NCI-H2196 treated with DMSO at 0.1 percent for 48 hours (cell line): ENCODE data around the gene RASSF5.

ENCODE experiments used
- DNase-seq: peaks from one replicate; lab custom pipeline; 2025; ENCODE audit not compliant: unreplicated experiment; lab: John Stamatoyannopoulos, UW

RASSF5 gene

GRCh38 chr1:206583707-206584648 lies 76.6 kb downstream of the RASSF5 start:
- DNase-seq, result peak; percentile 20

GRCh38 chr1:206584683-206585082 lies 77.4 kb downstream of the RASSF5 start:
- DNase-seq, result no peak

DNA sequence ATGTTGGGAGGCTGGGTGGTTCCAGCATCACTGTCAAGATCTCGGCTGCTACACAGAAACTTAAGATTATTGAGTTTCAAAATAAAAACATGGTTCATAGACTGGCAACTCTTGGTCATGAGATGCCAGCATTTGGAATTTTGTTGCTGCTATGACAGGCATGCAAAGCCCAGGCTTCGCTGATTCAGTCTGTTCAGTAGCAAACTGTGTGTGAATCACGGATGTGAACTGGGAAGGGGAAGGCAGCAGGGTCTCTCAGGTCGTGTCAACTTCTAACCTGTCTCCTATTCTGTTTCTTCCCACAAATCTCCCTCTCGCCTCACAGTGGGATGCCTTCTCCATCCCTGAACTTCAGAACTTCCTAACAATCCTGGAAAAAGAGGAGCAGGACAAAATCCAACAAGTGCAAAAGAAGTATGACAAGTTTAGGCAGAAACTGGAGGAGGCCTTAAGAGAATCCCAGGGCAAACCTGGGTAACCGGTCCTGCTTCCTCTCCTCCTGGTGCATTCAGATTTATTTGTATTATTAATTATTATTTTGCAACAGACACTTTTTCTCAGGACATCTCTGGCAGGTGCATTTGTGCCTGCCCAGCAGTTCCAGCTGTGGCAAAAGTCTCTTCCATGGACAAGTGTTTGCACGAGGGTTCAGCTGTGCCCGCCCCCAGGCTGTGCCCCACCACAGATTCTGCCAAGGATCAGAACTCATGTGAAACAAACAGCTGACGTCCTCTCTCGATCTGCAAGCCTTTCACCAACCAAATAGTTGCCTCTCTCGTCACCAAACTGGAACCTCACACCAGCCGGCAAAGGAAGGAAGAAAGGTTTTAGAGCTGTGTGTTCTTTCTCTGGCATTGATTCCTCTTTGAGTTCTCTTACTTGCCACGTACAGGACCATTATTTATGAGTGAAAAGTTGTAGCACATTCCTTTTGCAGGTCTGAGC lies 79.4 kb downstream of the RASSF5 start:
- DNase-seq, result no peak

GRCh38 chr1:206587904-206588303 lies 80.6 kb downstream of the RASSF5 start:
- no peak for DNase-seq

DNA sequence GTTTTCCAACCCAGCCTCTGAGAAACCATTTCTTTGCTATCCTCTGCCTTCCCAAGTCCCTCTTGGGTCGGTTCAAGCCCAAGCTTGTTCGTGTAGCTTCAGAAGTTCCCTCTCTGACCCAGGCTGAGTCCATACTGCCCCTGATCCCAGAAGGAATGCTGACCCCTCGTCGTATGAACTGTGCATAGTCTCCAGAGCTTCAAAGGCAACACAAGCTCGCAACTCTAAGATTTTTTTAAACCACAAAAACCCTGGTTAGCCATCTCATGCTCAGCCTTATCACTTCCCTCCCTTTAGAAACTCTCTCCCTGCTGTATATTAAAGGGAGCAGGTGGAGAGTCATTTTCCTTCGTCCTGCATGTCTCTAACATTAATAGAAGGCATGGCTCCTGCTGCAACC lies 81.2 kb downstream of the RASSF5 start:
- DNase-seq, result no peak

GRCh38 chr1:206589206-206589605 lies 81.9 kb downstream of the RASSF5 start:
- no peak for DNase-seq

GRCh38 chr1:206590025-206590758 lies 82.9 kb downstream of the RASSF5 start:
- no peak for DNase-seq

DNA sequence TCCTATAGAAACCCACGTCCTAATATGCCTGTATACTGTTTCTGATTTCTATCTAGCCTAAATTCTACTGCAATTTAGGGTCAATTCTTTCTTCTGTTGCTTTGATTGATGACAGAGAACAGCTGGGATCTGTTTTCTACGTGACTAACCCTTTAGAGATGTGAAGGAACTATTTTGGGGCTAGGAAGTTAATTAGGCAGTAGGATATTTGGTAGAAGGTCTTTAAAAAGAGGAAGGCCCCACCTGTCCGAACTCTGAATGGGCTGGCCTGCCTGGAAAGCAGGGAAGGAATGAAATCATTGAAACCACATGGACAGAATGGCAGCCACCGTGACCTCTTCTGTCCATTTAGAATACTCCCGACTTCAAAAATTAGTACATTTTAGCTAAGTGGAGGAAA lies 83.9 kb downstream of the RASSF5 start:
- DNase-seq, result no peak

- no peak for DNase-seq
Observed at GRCh38 chr1:206591696-206592095, 84.4 kb downstream of the RASSF5 start.

DNA sequence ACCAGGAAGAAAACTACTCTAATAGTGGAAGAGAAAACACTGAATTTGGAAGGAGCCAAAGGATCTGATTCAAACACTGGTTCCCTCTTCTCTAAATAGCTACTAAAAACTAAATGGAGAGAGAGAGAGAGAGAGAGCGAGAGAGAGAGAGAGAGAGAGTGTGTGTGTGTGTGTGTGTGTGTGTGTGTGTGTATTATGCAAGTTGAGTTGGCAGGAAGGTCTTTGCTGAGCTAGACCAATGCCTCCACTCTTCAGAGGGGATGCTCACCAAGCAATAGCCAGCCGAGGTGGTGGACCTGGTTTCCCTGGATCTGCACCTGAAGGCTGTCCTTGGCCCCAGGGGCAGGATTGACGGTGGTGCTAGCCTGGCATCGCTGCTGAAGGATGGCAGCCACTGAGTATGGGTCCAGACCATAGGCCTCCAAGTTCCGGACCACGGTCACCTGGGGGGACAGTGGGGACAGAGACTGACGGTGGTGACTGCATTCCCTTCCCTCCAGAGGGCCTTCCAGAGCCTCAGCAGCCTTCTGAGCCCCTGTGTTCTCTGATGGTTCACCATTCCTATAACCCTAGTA lies 86.1 kb downstream of the RASSF5 start:
- no peak for DNase-seq

- DNase-seq, result no peak
Observed at GRCh38 chr1:206595581-206596318, 88.4 kb downstream of the RASSF5 start.

DNA sequence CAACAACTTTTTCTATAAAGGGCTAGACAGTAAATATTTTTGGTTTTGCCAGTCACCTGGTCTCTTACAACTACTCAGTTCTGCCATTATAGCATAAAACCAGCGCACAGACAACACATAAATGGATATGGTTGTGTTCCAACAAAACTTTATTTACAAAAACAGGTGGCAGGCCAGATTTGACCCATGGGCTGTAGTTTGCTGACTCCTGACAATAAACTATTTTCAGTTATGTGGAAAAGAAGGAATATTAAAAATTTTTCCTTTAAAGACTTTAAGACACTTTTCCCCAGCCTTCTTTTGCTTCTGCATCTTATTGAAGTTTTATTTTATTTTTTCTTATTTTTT lies 89.0 kb downstream of the RASSF5 start:
- no peak for DNase-seq

DNA sequence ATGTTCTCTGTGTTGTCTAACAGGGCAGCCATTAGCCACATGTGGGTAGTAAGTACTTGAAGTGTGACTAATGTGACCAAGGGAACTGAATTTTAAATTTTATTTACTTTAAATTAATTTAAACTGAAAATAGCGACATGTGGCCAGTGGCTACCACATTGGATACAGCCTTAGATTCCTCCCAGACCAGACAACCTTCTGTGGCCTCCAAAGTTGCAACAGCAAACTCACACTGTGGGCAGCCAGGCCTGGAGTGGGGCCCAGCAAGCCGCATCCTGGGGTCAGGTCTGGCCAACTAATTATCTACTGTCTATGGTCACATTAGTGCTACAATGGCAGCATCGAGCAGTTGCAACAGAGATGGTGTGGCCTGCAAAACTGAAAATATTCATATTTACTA lies 93.2 kb downstream of the RASSF5 start:
- DNase-seq, result no peak

- DNase-seq, result no peak
Observed at GRCh38 chr1:206604861-206605260, 97.5 kb downstream of the RASSF5 start.

DNA sequence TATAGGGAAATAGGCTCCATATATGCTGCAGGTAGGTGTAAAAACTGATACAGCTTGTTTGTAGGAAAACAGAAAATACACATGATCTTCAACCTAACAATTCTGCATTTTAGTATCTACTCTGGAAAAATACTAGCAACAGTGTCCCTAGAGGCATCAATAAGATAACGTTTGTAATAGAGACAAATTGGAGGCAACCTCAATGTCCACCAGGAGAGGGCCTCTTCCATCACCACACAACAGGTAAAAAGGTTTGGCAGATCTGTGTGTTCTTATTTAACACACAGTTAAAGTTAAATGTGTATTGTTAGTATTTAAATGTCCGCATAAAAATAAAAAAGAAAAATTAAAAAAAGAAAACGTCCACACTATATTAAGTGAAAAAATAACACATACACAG lies 99.5 kb downstream of the RASSF5 start:
- DNase-seq, result peak; percentile 31

DNA sequence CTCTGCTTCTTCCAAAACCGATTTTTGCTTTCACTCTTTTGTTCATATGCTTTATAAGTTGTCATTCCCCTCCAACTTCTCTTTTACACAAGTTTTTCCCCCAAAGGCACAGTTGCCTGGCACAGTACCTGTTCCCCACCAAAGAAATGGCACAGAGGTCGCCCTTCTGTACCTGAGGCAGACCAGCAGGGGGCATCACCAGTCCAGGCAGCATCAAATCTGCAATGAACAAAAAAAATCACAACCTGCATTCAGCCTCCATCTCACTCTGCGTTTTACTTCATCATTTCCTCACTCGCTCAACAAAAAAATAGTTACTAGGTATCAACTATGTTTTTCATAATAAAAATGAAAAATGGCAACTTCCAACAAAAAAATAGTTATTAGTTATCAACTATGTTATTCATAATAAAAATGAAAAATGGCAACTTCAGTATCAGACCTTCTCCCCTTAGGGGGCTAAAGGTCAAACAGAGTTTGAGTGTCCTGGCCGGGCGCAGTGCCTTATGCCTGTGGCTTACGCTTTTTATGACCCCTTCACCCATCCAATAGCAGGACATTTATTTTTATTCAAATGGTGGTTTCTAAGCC lies 100.9 kb downstream of the RASSF5 start:
- DNase-seq, result peak; percentile 17

- DNase-seq, result no peak
Observed at GRCh38 chr1:206609229-206609991, 102.1 kb downstream of the RASSF5 start.

GRCh38 chr1:206612129-206612876 lies 105.0 kb downstream of the RASSF5 start, which contains the start of gene EIF2D:
EIF2D (minus strand) TSS chr1:206612465; CDS start chr1:206612342, 123 bp downstream.
- peak; percentile 91 for DNase-seq
